Skin of body (tissue), 2 donors: ENCODE measurements around the gene PAFAH2. TPM values are rescaled to one million over a fixed set of nuclear protein-coding genes. Genes with fewer than 3 reads are reported as not detected.

Experiments
- DNase-seq: peaks from one replicate; lab custom pipeline; 2025; lab: John Stamatoyannopoulos, UW
- total RNA-seq: library from RNA; depleted of rRNA; stranded (reverse); fragments of >200 nt; gene quantifications from one replicate; pipeline ENCODE4 v1.2.3, GENCODE V29; 2014

PAFAH2 gene
- total RNA-seq, 1 donor from 2014 or later, result 10.2 TPM

- DNase-seq, result no peak
Observed at GRCh38 chr1:26014179-26014578, 16.3 kb upstream of the PAFAH2 start.

GRCh38 chr1:26012864-26013263 is 15.0 kb upstream of the PAFAH2 start:
- no peak for DNase-seq

- no peak for DNase-seq
Observed at GRCh38 chr1:26010825-26011224, 13.0 kb upstream of the PAFAH2 start.

- no peak for DNase-seq
Observed at GRCh38 chr1:26009796-26010447, 12.1 kb upstream of the PAFAH2 start.

- no peak for DNase-seq
Observed at GRCh38 chr1:26006710-26007109, 8.8 kb upstream of the PAFAH2 start.

- DNase-seq, result no peak
Observed at GRCh38 chr1:26005434-26006105, 7.7 kb upstream of the PAFAH2 start.

GRCh38 chr1:26003756-26004155 is 5.9 kb upstream of the PAFAH2 start:
- DNase-seq, result no peak

- DNase-seq, result no peak
Observed at GRCh38 chr1:26003262-26003661, 5.4 kb upstream of the PAFAH2 start.

- no peak for DNase-seq
Observed at GRCh38 chr1:25999041-25999800, 1.4 kb upstream of the PAFAH2 start.

GRCh38 chr1:25996966-25997827 is 666 bp downstream of the PAFAH2 start:
- DNase-seq, result peak; percentile 55

GRCh38 chr1:25994402-25995150 is 3.3 kb downstream of the PAFAH2 start:
- DNase-seq, result no peak

GRCh38 chr1:25993197-25993951 is 4.5 kb downstream of the PAFAH2 start:
- no peak for DNase-seq

GRCh38 chr1:25992689-25993171 is 5.1 kb downstream of the PAFAH2 start:
- DNase-seq, result no peak

- no peak for DNase-seq
Observed at GRCh38 chr1:25991937-25992688, 5.8 kb downstream of the PAFAH2 start.

GRCh38 chr1:25990702-25991395 is 7.0 kb downstream of the PAFAH2 start:
- no peak for DNase-seq

- DNase-seq, result no peak
Observed at GRCh38 chr1:25990251-25990650, 7.6 kb downstream of the PAFAH2 start.

- no peak for DNase-seq
Observed at GRCh38 chr1:25989440-25990234, 8.2 kb downstream of the PAFAH2 start.

GRCh38 chr1:25987951-25988350 is 9.9 kb downstream of the PAFAH2 start:
- no peak for DNase-seq
